Middle frontal gyrus (tissue), 1 donor: ENCODE results near the gene CMTM5.

ENCODE experiments used
- DNase-seq: peaks from one replicate; pipeline ENCODE4 v3.0.0-alpha.2; 2015; ENCODE audit warnings: low spot score; ENCODE audit errors: extremely low spot score

Gene CMTM5

DNA sequence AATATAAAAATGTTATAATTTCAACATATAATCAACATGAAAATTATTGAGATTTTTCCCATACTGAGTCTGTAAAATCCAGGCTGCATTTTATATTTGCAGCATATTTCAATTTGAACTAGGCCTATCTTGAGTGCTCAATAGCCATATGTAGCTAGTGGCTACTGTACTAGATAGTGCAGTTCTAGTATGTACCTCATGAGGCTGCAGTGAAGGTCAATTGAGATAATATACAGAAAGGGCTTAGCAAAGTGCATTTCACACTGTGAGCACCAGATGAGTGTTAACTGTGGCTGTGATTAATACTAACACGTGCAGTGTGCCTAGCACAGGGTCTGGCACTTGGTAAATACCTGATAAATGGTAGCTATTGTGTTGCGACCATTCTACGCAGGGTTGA is 18.8 kb upstream of the CMTM5 start:
- no peak for DNase-seq

DNA sequence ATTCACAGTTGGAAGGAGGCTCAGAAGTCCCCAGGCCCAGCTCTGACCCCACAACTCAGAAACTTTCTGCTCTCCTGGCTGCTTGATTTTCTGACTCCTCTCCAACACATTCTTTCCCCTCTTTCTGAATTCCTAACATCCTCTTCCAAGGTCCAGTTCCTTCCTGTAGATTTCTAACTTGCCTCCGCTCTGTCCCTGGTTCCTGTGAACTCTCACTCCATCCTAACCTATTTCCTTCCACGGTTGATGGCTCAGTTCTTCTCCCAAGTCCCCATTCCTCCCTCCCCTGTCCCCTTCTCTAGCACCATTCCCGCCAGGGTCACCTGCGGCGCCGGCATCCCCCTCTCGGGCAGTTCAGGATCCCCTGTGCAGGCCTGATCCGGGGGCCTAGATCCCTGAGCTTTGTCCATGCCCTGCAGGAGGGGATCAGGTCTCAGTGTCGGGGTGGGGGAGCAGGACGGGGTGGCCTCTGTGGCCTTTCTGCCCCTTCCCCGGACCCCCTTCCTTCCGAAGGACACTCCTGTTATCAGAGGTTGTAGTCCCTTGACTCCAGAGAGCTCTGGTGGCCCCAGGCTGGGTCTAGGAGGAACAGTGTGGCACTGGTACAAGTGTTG is 18.2 kb upstream of the CMTM5 start:
- DNase-seq, result no peak

GRCh38 chr14:23359167-23359626 is 17.6 kb upstream of the CMTM5 start:
- DNase-seq, result no peak

GRCh38 chr14:23359722-23360447 is 17.0 kb upstream of the CMTM5 start:
- no peak for DNase-seq

DNA sequence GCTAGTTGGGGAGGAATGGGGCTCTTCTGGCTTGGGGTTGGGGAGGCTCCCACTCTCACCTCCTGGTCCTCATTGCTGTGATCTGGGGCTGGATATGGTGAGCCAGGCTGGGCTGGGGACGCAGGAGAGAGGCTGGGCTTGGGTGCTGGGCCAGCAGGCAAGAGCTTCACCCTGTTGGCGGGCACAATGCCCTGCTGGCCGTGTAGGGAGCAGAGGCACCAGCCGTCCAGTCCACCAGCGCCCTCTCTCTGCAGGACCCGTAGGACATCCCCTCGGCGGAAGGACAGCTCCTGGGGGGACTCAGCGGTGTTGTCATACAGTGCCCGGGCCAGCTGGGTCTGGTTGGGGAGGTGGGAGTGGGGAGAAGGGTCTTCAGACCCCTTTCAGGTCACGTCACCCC is 16.4 kb upstream of the CMTM5 start:
- no peak for DNase-seq

- no peak for DNase-seq
Measured at GRCh38 chr14:23361320-23361719, 15.5 kb upstream of the CMTM5 start.

DNA sequence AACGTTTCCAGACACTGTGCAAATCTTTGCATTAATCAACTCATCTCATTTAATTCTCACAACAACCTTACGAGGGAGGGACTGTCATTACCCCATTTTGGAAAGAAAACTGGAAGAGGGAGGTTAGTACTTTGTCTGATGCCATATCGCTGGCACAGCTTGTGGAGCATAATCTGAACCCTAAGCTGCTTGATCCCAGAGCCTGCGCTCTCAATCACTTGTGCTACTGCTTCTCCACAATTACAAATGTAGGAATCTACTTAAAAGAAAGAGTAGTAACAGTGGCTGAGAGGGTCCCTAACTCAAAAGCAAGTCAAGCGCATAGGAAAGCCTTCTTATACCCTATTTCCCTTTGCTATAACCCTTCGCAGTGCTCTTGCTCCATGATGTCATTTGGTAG is 15.1 kb upstream of the CMTM5 start:
- DNase-seq, result no peak

DNA sequence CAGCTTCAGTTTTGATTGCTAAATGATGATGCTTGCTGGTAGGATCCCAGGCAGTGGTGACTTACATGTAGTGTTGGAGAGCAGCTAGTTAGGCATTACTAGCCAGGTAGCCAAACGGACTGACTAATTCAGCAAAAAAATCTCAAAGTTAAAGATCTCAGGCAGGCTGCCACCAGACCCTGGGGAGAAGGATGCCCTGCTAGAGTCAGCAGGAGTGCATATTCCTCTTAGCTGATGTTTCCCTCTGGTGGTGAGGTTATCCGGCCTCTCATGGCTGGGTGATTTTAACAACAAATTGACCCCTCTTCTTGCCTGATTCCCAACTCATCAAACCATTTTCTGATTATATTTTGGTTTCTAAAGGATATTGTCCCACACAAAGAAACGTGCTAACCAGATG is 14.6 kb upstream of the CMTM5 start:
- DNase-seq, result no peak

GRCh38 chr14:23364164-23365035 is 12.4 kb upstream of the CMTM5 start:
- DNase-seq, result peak; percentile 41

DNA sequence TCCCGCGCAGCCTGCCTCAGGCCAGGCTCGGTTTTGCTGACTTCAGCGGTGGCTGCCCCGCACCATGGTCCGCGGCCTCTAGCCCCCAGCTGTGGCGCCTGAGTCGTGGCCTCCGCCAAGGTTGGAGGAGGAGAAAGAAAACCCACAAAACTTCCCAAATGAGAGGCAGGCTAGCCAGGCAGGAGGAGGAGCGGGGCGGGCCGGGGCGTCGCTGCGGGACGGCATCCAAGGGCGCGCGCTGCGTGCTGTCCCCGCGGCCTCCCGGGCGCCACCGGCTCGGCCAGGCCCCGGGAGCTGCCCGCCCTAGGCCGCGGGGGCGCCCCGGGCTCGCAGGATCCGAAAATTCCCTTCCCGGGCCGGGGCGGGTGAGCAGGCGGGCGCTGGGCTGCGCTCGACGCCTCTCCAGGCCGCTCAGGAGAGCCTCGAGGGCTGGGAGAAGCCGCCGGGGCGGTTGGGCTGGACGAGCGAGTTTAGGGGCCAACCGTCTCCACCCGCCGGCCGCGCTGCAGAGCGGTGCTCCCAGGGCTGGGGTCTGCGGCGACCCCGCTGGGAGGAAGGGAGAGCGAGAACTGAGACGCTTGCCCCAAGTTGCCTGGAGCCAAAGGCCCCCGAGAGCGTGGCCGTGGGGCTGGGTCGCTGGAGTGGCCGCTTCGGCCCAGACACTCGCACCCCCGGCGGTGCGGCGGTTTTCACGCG is 11.7 kb upstream of the CMTM5 start, which contains the start of gene EFS:
Gene EFS (minus strand): TSS at position 137 of the 696 bp plus-strand sequence. CDS start 147 bp downstream, outside the sequence.
- no peak for DNase-seq

- no peak for DNase-seq
Measured at GRCh38 chr14:23365732-23366425, 11.0 kb upstream of the CMTM5 start.

- DNase-seq, result no peak
Measured at GRCh38 chr14:23366426-23366921, 10.4 kb upstream of the CMTM5 start.

- no peak for DNase-seq
Measured at GRCh38 chr14:23370221-23370620, 6.6 kb upstream of the CMTM5 start.

GRCh38 chr14:23371865-23372264 is 5.0 kb upstream of the CMTM5 start:
- DNase-seq, result no peak

GRCh38 chr14:23372509-23372908 is 4.3 kb upstream of the CMTM5 start, which contains the start of gene IL25:
IL25 (plus strand) TSS chr14:23372809.
- no peak for DNase-seq

DNA sequence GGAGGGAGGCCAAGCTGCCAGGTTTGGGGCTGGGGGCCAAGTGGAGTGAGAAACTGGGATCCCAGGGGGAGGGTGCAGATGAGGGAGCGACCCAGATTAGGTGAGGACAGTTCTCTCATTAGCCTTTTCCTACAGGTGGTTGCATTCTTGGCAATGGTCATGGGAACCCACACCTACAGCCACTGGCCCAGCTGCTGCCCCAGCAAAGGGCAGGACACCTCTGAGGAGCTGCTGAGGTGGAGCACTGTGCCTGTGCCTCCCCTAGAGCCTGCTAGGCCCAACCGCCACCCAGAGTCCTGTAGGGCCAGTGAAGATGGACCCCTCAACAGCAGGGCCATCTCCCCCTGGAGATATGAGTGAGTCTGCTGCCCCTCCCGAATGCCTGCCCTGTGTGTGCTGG is 3.8 kb upstream of the CMTM5 start:
- DNase-seq, result no peak

- no peak for DNase-seq
Measured at GRCh38 chr14:23375527-23376251, 1.2 kb upstream of the CMTM5 start.

GRCh38 chr14:23377198-23377550 is 328 bp downstream of the CMTM5 start:
- DNase-seq, result no peak

DNA sequence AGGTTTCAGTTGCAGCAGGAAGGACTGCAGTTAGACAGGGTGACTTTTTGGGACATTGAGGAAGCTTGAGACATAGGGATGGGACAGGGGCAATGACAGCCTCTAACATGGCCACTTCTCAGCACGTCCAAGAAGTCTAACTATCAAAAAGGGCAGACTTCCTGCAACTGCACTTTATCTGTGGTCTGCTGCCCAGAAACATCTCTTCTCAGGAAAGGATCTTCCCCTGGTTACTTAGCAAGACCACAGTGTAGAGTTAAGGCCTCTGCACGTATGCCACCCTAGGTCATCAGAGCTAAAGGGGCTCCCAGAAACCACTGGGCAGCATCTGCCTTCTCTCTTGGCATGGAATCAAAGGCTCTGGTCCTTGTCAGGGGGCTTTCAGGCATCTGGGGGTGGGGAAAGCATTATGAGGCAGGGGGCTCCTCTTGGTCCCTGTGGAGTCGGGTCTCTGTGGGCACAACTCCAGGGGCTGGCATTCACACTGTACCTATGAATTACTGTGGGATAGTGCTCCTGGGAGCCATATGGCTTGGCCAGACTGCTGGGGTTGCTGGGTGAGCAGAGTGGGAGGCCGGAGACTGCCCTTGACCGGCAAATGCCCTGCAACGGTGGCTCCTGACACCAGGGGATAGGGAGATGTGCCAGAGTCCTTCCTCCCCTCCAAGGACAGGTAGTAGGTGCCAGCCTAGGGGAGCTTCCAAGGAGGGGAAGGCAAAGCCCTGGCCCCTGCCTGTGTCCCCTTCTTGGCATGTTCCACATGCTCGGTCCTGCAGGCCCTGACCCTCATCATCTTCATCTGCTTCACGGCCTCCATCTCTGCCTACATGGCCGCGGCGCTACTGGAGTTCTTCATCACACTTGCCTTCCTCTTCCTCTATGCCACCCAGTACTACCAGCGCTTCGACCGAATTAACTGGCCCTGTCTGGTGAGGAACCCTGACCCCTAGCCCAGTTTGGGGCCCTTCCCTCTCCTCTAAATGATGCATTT is 1.0 kb downstream of the CMTM5 start:
- no peak for DNase-seq
